SK-N-SH (cell line): ENCODE results near the gene PPP1R3G. TPM values are rescaled to one million over a fixed set of nuclear protein-coding genes. Genes with fewer than 3 reads are reported as not detected.

Experiments used
- CTCF ChIA-PET: fragments of 300-600, 350-600 bp; formaldehyde crosslinking; extraction: SDS; loops from one replicate; lab custom pipeline; 2021; lab: Yijun Ruan, JAX
- POLR2A ChIA-PET: fragments of 350-600 bp; sonication (Branson Sonifier 250); formaldehyde crosslinking; extraction: SDS; loops from one replicate; lab custom pipeline; 2020; ENCODE audit warnings: antibody characterized with exemption, inconsistent platforms; lab: Yijun Ruan, JAX
- DNase-seq: peaks from one replicate; pipeline ENCODE4 v3.0.0; 2012
- H2AFZ ChIP-seq: fragments of 200-600 bp; sonication (generic); 2 replicates; pipeline ENCODE4 v1.8.1; 2016; ENCODE audit warnings: antibody characterized with exemption, mild to moderate bottlenecking, low read depth
- H3F3A ChIP-seq: fragments of 200-600 bp; sonication (generic); replicated peaks from 2 replicates; pipeline ENCODE3; 2016; ENCODE audit warnings: antibody characterized with exemption, mild to moderate bottlenecking; ENCODE audit not compliant: insufficient read depth
- H3K27ac ChIP-seq, 2 experiments: fragments of 200-500 bp in 1 of 2; fragments of 200-600 bp in 1 of 2; sonication (Bioruptor generic) in 1 of 2; sonication (generic), shearing (Covaris generic) in 1 of 2; 2 replicates each; pipeline versions ENCODE4 v1.5.1 to v1.6.1; 2014 to 2016; ENCODE audit warnings: low read depth in 2 of 2, inconsistent platforms in 1 of 2, low read length in 1 of 2, mild to moderate bottlenecking in 1 of 2, mixed read lengths in 1 of 2
- H3K27me3 ChIP-seq: fragments of 200-600 bp; sonication (generic), shearing (Covaris generic); 2 replicates; pipeline ENCODE4 v1.6.1; 2016; ENCODE audit warnings: mixed run types; ENCODE audit not compliant: insufficient read depth
- H3K36me3 ChIP-seq, 2 experiments: fragments of 200-500 bp in 1 of 2; fragments of 200-600 bp in 1 of 2; sonication (Bioruptor generic) in 1 of 2; sonication (generic) in 1 of 2; replicated peaks in 1 of 2; 2 replicates each; pipeline versions ENCODE3 to v1.5.1; 2014 to 2016; ENCODE audit warnings: low read length in 1 of 2, mild to moderate bottlenecking in 1 of 2; ENCODE audit not compliant: insufficient read depth in 2 of 2, control insufficient read depth in 1 of 2
- H3K4me1 ChIP-seq, 2 experiments: fragments of 200-500 bp in 1 of 2; fragments of 200-600 bp in 1 of 2; sonication (Bioruptor generic) in 1 of 2; sonication (generic), shearing (Covaris generic) in 1 of 2; 2 replicates each; pipeline versions ENCODE4 v1.5.1 to v1.6.1; 2014 to 2016; ENCODE audit warnings: low read depth in 1 of 2, low read length in 1 of 2, mixed run types in 1 of 2; ENCODE audit not compliant: insufficient read depth in 2 of 2, control insufficient read depth in 1 of 2
- H3K4me2 ChIP-seq: fragments of 200-600 bp; sonication (generic), shearing (Covaris generic); 2 replicates; pipeline ENCODE4 v1.6.1; 2017; ENCODE audit warnings: mixed run types
- H3K4me3 ChIP-seq, 2 experiments: fragments of 200-500 bp in 1 of 2; fragments of 200-600 bp in 1 of 2; sonication (Bioruptor generic) in 1 of 2; sonication (generic), shearing (Covaris generic) in 1 of 2; 2 replicates each; pipeline versions ENCODE4 v1.5.1 to v1.8.1; 2014 to 2016; ENCODE audit warnings: low read depth in 2 of 2, inconsistent platforms in 1 of 2, low read length in 1 of 2, mild to moderate bottlenecking in 1 of 2, mixed read lengths in 1 of 2, moderate library complexity in 1 of 2
- H3K79me2 ChIP-seq: fragments of 200-600 bp; sonication (generic); 2 replicates; pipeline ENCODE4 v1.8.1; 2017; ENCODE audit warnings: mild to moderate bottlenecking; ENCODE audit not compliant: insufficient read depth
- H3K9ac ChIP-seq: fragments of 200-600 bp; sonication (generic); 2 replicates; pipeline ENCODE4 v1.6.1; 2017; ENCODE audit warnings: mixed run types
- H3K9me2 ChIP-seq: fragments of 200-600 bp; sonication (generic); 2 replicates; pipeline ENCODE4 v1.6.1; 2017; ENCODE audit warnings: mixed run types
- H3K9me3 ChIP-seq: fragments of 200-600 bp; sonication (generic); 2 replicates; pipeline ENCODE4 v1.6.1; 2017; ENCODE audit warnings: mixed run types, mild to moderate bottlenecking, moderate library complexity
- H4K20me1 ChIP-seq: fragments of 200-600 bp; sonication (generic); 2 replicates; pipeline ENCODE4 v1.6.1; 2017; ENCODE audit warnings: mild to moderate bottlenecking, mixed run types; ENCODE audit not compliant: insufficient read depth
- CTCF ChIP-seq: fragments of 200-600 bp; sonication (generic); IDR thresholded peaks from 2 replicates; pipeline ENCODE4 v1.6.1; 2017; ENCODE audit warnings: antibody characterized with exemption, mild to moderate bottlenecking, moderate library complexity
- ELF1 ChIP-seq: IDR thresholded peaks from 2 replicates; pipeline ENCODE4 v1.4.0; 2012
- EZH2phosphoT487 ChIP-seq: fragments of 200-600 bp; sonication (generic); IDR thresholded peaks from 2 replicates; pipeline ENCODE4 v1.6.1; 2017; ENCODE audit warnings: low read depth, mixed run types, mild to moderate bottlenecking, antibody characterized with exemption, moderate library complexity, borderline replicate concordance
- FOSL2 ChIP-seq: IDR thresholded peaks from 2 replicates; pipeline ENCODE4 v1.4.0; 2012; ENCODE audit warnings: low read depth, mild to moderate bottlenecking, moderate library complexity, borderline replicate concordance
- GABPA ChIP-seq: IDR thresholded peaks from 2 replicates; pipeline ENCODE4 v1.4.0; 2012; ENCODE audit warnings: low read depth, mild to moderate bottlenecking
- GATA2 ChIP-seq: sonication (generic); formaldehyde crosslinking; IDR thresholded peaks from 2 replicates; pipeline ENCODE4 v1.5.0; 2020; ENCODE audit warnings: mild to moderate bottlenecking, missing genetic modification reagents
- MAX ChIP-seq: IDR thresholded peaks from 2 replicates; pipeline ENCODE4 v1.4.0; 2012; ENCODE audit warnings: low read depth
- MEF2A ChIP-seq: IDR thresholded peaks from 2 replicates; pipeline ENCODE4 v1.4.0; 2012; ENCODE audit warnings: low read depth, borderline replicate concordance
- MXI1 ChIP-seq: IDR thresholded peaks from 2 replicates; pipeline ENCODE4 v1.6.1; 2012; ENCODE audit warnings: mild to moderate bottlenecking, low read depth, low read length, improper control_type of control experiment
- POLR2AphosphoS5 ChIP-seq: IDR thresholded peaks from 2 replicates; pipeline ENCODE4 v1.6.1; 2012; ENCODE audit warnings: low read depth, low read length
- RAD21 ChIP-seq: IDR thresholded peaks from 2 replicates; pipeline ENCODE4 v1.6.1; 2012; ENCODE audit warnings: mild to moderate bottlenecking, low read length
- RCOR1 ChIP-seq: fragments of 150-350 bp; IDR thresholded peaks from 2 replicates; pipeline ENCODE4 v1.6.1; 2017; ENCODE audit warnings: antibody characterized with exemption, low read length
- REST ChIP-seq: IDR thresholded peaks from 2 replicates; pipeline ENCODE4 v1.6.1; 2012; ENCODE audit warnings: mild to moderate bottlenecking, low read depth, low read length, moderate library complexity
- RFX5 ChIP-seq: IDR thresholded peaks from 2 replicates; pipeline ENCODE4 v1.6.1; 2012; ENCODE audit warnings: mild to moderate bottlenecking, improper control_type of control experiment, low read length
- TAF1 ChIP-seq: IDR thresholded peaks from 2 replicates; pipeline ENCODE4 v1.6.1; 2012; ENCODE audit warnings: low read depth, mild to moderate bottlenecking, low read length, moderate library complexity, borderline replicate concordance
- TCF12 ChIP-seq: IDR thresholded peaks from 2 replicates; pipeline ENCODE4 v1.4.0; 2012
- YY1 ChIP-seq: IDR thresholded peaks from 2 replicates; pipeline ENCODE4 v1.4.0; 2012; ENCODE audit warnings: low read depth, mild to moderate bottlenecking
- ZBTB33 ChIP-seq: IDR thresholded peaks from 2 replicates; pipeline ENCODE4 v1.4.0; 2012; ENCODE audit warnings: low read depth, borderline replicate concordance
- WGBS: methylation state at CpG from one replicate; pipeline ENCODE4 v1.1.6; 2017; ENCODE audit warnings: low lambda C conversion rate; 5-methylcytosine and 5-hydroxymethylcytosine counted together
- polyA plus RNA-seq, 3 experiments: library from polyadenylated mRNA; depleted of rRNA; stranded (reverse); fragments of >200 nt; gene quantifications; 2 replicates each; pipeline ENCODE4 v1.2.3, GENCODE V29; 2012

The PPP1R3G gene
- polyA plus RNA-seq, 1 of the 3 experiments (the other 2 are of a cell fraction): 0.10 TPM

- Histone ChIP-seq H4K20me1 (no peaks in the 10 kb centered on the region), H3K79me2 (no peaks in the 10 kb centered on the region), H3F3A (no peaks in the 10 kb centered on the region), H2AFZ (no peak overlapping the region), H3K9me2 (no peaks in the 10 kb centered on the region), H3K9ac (no peak overlapping the region), H3K4me2 (no peak overlapping the region), H3K4me1 (no peaks in the 10 kb centered on the region), H3K36me3 (no peaks in the 10 kb centered on the region), H3K27ac (no peak overlapping the region), H3K4me3 (no peak overlapping the region), H3K27me3 (no peaks in the 10 kb centered on the region), H3K9me3 (no peaks in the 10 kb centered on the region)
- TF ChIP-seq EZH2phosphoT487 (no peak), REST (no peak), MXI1 (no peak), MEF2A (no peak), RCOR1 (no peak)
- ChIA-PET CTCF (no interaction called here), POLR2A (no interaction called here)
- WGBS: 87% methylated on average over 6 of the region's 6 CpGs
- no peak for DNase-seq
These were observed 19.5 kb downstream of the PPP1R3G start for GRCh38 chr6:5104667-5105066.

- no peak overlapping the region for H3K9ac ChIP-seq
- H3K4me3 ChIP-seq: no peak overlapping the region
- H3K4me2 ChIP-seq: no peak overlapping the region
- H4K20me1 ChIP-seq: no peaks in the 10 kb centered on the region
- no peaks in the 10 kb centered on the region for H3K27me3 ChIP-seq
- no peak for DNase-seq
- WGBS: 96% methylated on average over 9 of the region's 10 CpGs
- no peaks in the 10 kb centered on the region for H3K9me2 ChIP-seq
- no peaks in the 10 kb centered on the region for H3K36me3 ChIP-seq
- ChIA-PET CTCF (no interaction called here), POLR2A (no interaction called here)
- no peak overlapping the region for H2AFZ ChIP-seq
- H3K4me1 ChIP-seq: no peaks in the 10 kb centered on the region
- H3F3A ChIP-seq: no peaks in the 10 kb centered on the region
- no peak overlapping the region for H3K27ac ChIP-seq
- no peaks in the 10 kb centered on the region for H3K9me3 ChIP-seq
- TF ChIP-seq TCF12 (no peak), MXI1 (no peak), MEF2A (no peak), GATA2 (no peak), FOSL2 (no peak), ZBTB33 (no peak), POLR2AphosphoS5 (no peak), RFX5 (no peak), YY1 (no peak), CTCF (no peak), RAD21 (no peak), TAF1 (no peak), MAX (no peak), ELF1 (no peak), GABPA (no peak)
- no peaks in the 10 kb centered on the region for H3K79me2 ChIP-seq
These were observed 20.0 kb downstream of the PPP1R3G start for GRCh38 chr6:5105146-5105545.
